ENCODE measurements around the gene MCF2L. TPM values are rescaled to one million over a fixed set of nuclear protein-coding genes. Genes with fewer than 3 reads are reported as not detected.
"Not testable (repeated sequence)": the region's sequence is repeated elsewhere in the genome, so short reads cannot be mapped to it uniquely, and the experiment has no call there.

The MCF2L gene
- total RNA-seq, 2 donors from 2014 or later: 0.56 to 0.74 TPM

- no peaks in the 10 kb centered on the region for H3K4me1 Mint-ChIP-seq (ENCODE audit: low read depth in 2 of 2)
Measured at GRCh38 chr13:113076681-113077401, 107.8 kb downstream of the MCF2L start.

GRCh38 chr13:113077566-113077952 is 108.5 kb downstream of the MCF2L start:
- no peak overlapping the region for H3K4me3 Mint-ChIP-seq
- H3K27ac Mint-ChIP-seq: peak overlapping the region in 1 of 2 donors; percentile 63
- no peaks in the 10 kb centered on the region for H3K36me3 Mint-ChIP-seq
- no peak for DNase-seq (ENCODE audit: low spot score)
- H3K4me1 Mint-ChIP-seq (ENCODE audit: low read depth in 2 of 2): no peaks in the 10 kb centered on the region
- no peak for ATAC-seq
- no peaks in the 10 kb centered on the region for H3K9me3 Mint-ChIP-seq
- no peaks in the 10 kb centered on the region for H3K27me3 Mint-ChIP-seq

More at GRCh38 chr13:113076681-113077401, 107.8 kb downstream of the MCF2L start:
- H3K9me3 Mint-ChIP-seq: no peaks in the 10 kb centered on the region
- ATAC-seq (no peak), DNase-seq (ENCODE audit: low spot score) (no peak)
- no peak overlapping the region for H3K4me3 Mint-ChIP-seq
- no peaks in the 10 kb centered on the region for H3K36me3 Mint-ChIP-seq
- no peaks in the 10 kb centered on the region for H3K27me3 Mint-ChIP-seq
- no peak overlapping the region for H3K27ac Mint-ChIP-seq

GRCh38 chr13:113077953-113078901 is 109.2 kb downstream of the MCF2L start:
- H3K4me3 Mint-ChIP-seq: no peak overlapping the region
- DNase-seq (ENCODE audit: low spot score): no peak

GRCh38 chr13:113078902-113079780 is 110.1 kb downstream of the MCF2L start:
- no peak for ATAC-seq
- H3K4me1 Mint-ChIP-seq (ENCODE audit: low read depth in 2 of 2): no peaks in the 10 kb centered on the region
- DNase-seq (ENCODE audit: low spot score): no peak
- no peak overlapping the region for H3K27ac Mint-ChIP-seq
- no peak overlapping the region for H3K4me3 Mint-ChIP-seq
- H3K9me3 Mint-ChIP-seq: no peaks in the 10 kb centered on the region
- H3K36me3 Mint-ChIP-seq: no peaks in the 10 kb centered on the region
- H3K27me3 Mint-ChIP-seq: no peaks in the 10 kb centered on the region

More at GRCh38 chr13:113077953-113078901, 109.2 kb downstream of the MCF2L start:
- H3K9me3 Mint-ChIP-seq: no peaks in the 10 kb centered on the region
- H3K4me1 Mint-ChIP-seq (ENCODE audit: low read depth in 2 of 2): no peaks in the 10 kb centered on the region
- H3K36me3 Mint-ChIP-seq: no peaks in the 10 kb centered on the region
- no peak for ATAC-seq
- peak overlapping the region in 1 of 2 donors; percentile 63 for H3K27ac Mint-ChIP-seq
- H3K27me3 Mint-ChIP-seq: no peaks in the 10 kb centered on the region

GRCh38 chr13:113079781-113080080 is 110.7 kb downstream of the MCF2L start:
- not testable (repeated sequence) for H3K9me3 Mint-ChIP-seq; H3K4me3 Mint-ChIP-seq; H3K27ac Mint-ChIP-seq; DNase-seq (ENCODE audit: low spot score); H3K36me3 Mint-ChIP-seq; H3K4me1 Mint-ChIP-seq (ENCODE audit: low read depth in 2 of 2); ATAC-seq; H3K27me3 Mint-ChIP-seq

GRCh38 chr13:113080361-113080831 is 111.4 kb downstream of the MCF2L start:
- no peaks in the 10 kb centered on the region for H3K36me3 Mint-ChIP-seq
- H3K9me3 Mint-ChIP-seq: no peaks in the 10 kb centered on the region
- DNase-seq (ENCODE audit: low spot score) (no peak), ATAC-seq (no peak)
- H3K4me1 Mint-ChIP-seq (ENCODE audit: low read depth in 2 of 2): no peaks in the 10 kb centered on the region
- no peaks in the 10 kb centered on the region for H3K27me3 Mint-ChIP-seq
- no peak overlapping the region for H3K4me3 Mint-ChIP-seq
- no peak overlapping the region for H3K27ac Mint-ChIP-seq

GRCh38 chr13:113080901-113081521 is 112.0 kb downstream of the MCF2L start:
- H3K27ac Mint-ChIP-seq: no peak overlapping the region
- H3K27me3 Mint-ChIP-seq: no peaks in the 10 kb centered on the region
- no peak overlapping the region for H3K4me3 Mint-ChIP-seq
- no peaks in the 10 kb centered on the region for H3K36me3 Mint-ChIP-seq
- DNase-seq (ENCODE audit: low spot score) (no peak), ATAC-seq (no peak)
- H3K9me3 Mint-ChIP-seq: no peaks in the 10 kb centered on the region
- no peaks in the 10 kb centered on the region for H3K4me1 Mint-ChIP-seq (ENCODE audit: low read depth in 2 of 2)

- H3K36me3 Mint-ChIP-seq: no peaks in the 10 kb centered on the region
- DNase-seq (ENCODE audit: low spot score) (no peak), ATAC-seq (no peak)
- H3K4me1 Mint-ChIP-seq (ENCODE audit: low read depth in 2 of 2): no peaks in the 10 kb centered on the region
- H3K9me3 Mint-ChIP-seq: no peaks in the 10 kb centered on the region
- H3K27ac Mint-ChIP-seq: no peak overlapping the region
- no peaks in the 10 kb centered on the region for H3K27me3 Mint-ChIP-seq
- H3K4me3 Mint-ChIP-seq: no peak overlapping the region
Measured at GRCh38 chr13:113082198-113083021, 113.4 kb downstream of the MCF2L start.

- Mint-ChIP-seq H3K27me3 (no peaks in the 10 kb centered on the region), H3K4me1 (ENCODE audit: low read depth in 2 of 2) (no peaks in the 10 kb centered on the region), H3K36me3 (no peaks in the 10 kb centered on the region), H3K4me3 (no peak overlapping the region), H3K9me3 (no peaks in the 10 kb centered on the region), H3K27ac (no peak overlapping the region)
- no peak for ATAC-seq
- no peak for DNase-seq (ENCODE audit: low spot score)
Measured at GRCh38 chr13:113083022-113083373, 114.0 kb downstream of the MCF2L start.

- Mint-ChIP-seq H3K27me3 (no peaks in the 10 kb centered on the region), H3K4me1 (ENCODE audit: low read depth in 2 of 2) (no peaks in the 10 kb centered on the region), H3K9me3 (no peaks in the 10 kb centered on the region), H3K4me3 (no peak overlapping the region), H3K27ac (no peak overlapping the region), H3K36me3 (no peaks in the 10 kb centered on the region)
- ATAC-seq: no peak
- DNase-seq (ENCODE audit: low spot score): no peak
Measured at GRCh38 chr13:113083402-113084061, 114.5 kb downstream of the MCF2L start.

- ATAC-seq (no peak), DNase-seq (ENCODE audit: low spot score) (no peak)
- H3K27me3 Mint-ChIP-seq: no peaks in the 10 kb centered on the region
Measured at GRCh38 chr13:113084094-113084942, 115.3 kb downstream of the MCF2L start.

More at GRCh38 chr13:113084094-113084942, 115.3 kb downstream of the MCF2L start:
- Mint-ChIP-seq H3K4me1 (ENCODE audit: low read depth in 2 of 2) (no peaks in the 10 kb centered on the region), H3K4me3 (no peak overlapping the region), H3K27ac (no peak overlapping the region), H3K9me3 (no peaks in the 10 kb centered on the region), H3K36me3 (no peaks in the 10 kb centered on the region)
